HFFc6 (cell line): ENCODE data around the gene RTP3. TPM values are rescaled to one million over a fixed set of nuclear protein-coding genes. Genes with fewer than 3 reads are reported as not detected.
A peak's percentile ranks its signal among the peaks of the same experiment; 100 is the strongest.

Experiments
- DNase-seq: peaks from one replicate; pipeline ENCODE4 v3.0.0-alpha.2; 2018
- H3K27ac Mint-ChIP-seq: 2 replicates; pipeline ENCODE4 v1.8.0; 2020; ENCODE audit warnings: mild to moderate bottlenecking, mixed read lengths
- H3K27me3 Mint-ChIP-seq: 2 replicates; pipeline ENCODE4 v1.8.0; 2021; ENCODE audit warnings: mild to moderate bottlenecking, moderate library complexity, mixed read lengths; ENCODE audit not compliant: insufficient read depth
- H3K36me3 Mint-ChIP-seq: 2 replicates; pipeline ENCODE4 v1.8.0; 2021; ENCODE audit warnings: low read depth, mixed read lengths
- H3K4me1 Mint-ChIP-seq: 2 replicates; pipeline ENCODE4 v1.8.0; 2020; ENCODE audit warnings: low read depth, mixed read lengths
- H3K4me3 Mint-ChIP-seq: 2 replicates; pipeline ENCODE4 v1.8.0; 2020; ENCODE audit warnings: mild to moderate bottlenecking, moderate library complexity, mixed read lengths
- H3K9me3 Mint-ChIP-seq: 2 replicates; pipeline ENCODE4 v1.8.0; 2020; ENCODE audit warnings: mild to moderate bottlenecking, mixed read lengths
- CTCF ChIP-seq: fragments of 200-600 bp; sonication (generic); IDR thresholded peaks from 2 replicates; pipeline ENCODE4 v1.5.0; 2021; ENCODE audit warnings: antibody characterized with exemption, mild to moderate bottlenecking
- total RNA-seq, 6 experiments: library from RNA; stranded (reverse); fragmentation: NEBNext Ultra II Directional; extraction: Animal tissue kit (Norgen Biotek cat#: 25700); gene quantifications; 2 replicates in 1 of 6; 3 replicates in 5 of 6; pipeline ENCODE4 v1.2.3, GENCODE V29; 2021

The RTP3 gene
- total RNA-seq, 6 experiments from 2014 or later: not detected

- no peak overlapping the region for H3K27ac Mint-ChIP-seq
- no peaks in the 10 kb centered on the region for H3K9me3 Mint-ChIP-seq
- H3K36me3 Mint-ChIP-seq: no peaks in the 10 kb centered on the region
- H3K27me3 Mint-ChIP-seq: peaks cover 33% of the 10 kb centered on the region
- TF ChIP-seq CTCF: no peak
- peaks cover 1% of the 10 kb centered on the region; the same call in 1 of the 2 replicates for H3K4me1 Mint-ChIP-seq
- no peak overlapping the region for H3K4me3 Mint-ChIP-seq
- no peak for DNase-seq
Measured at GRCh38 chr3:46454606-46455005, 43.2 kb upstream of the RTP3 start.

GRCh38 chr3:46455231-46456115, 42.3 kb upstream of the RTP3 start:
- TF ChIP-seq CTCF: no peak
- peaks cover 32% of the 10 kb centered on the region for H3K27me3 Mint-ChIP-seq
- no peak for DNase-seq
- H3K4me3 Mint-ChIP-seq: no peak overlapping the region
- no peak overlapping the region for H3K27ac Mint-ChIP-seq
- H3K9me3 Mint-ChIP-seq: peaks cover 2% of the 10 kb centered on the region; the same call in 1 of the 2 replicates
- H3K4me1 Mint-ChIP-seq: peaks cover 10% of the 10 kb centered on the region; the same call in 1 of the 2 replicates
- H3K36me3 Mint-ChIP-seq: peaks cover 4% of the 10 kb centered on the region

- Mint-ChIP-seq H3K4me1 (peaks cover 10% of the 10 kb centered on the region; the same call in 1 of the 2 replicates), H3K4me3 (no peak overlapping the region), H3K27me3 (peaks cover 32% of the 10 kb centered on the region), H3K9me3 (peaks cover 7% of the 10 kb centered on the region; the same call in 1 of the 2 replicates), H3K36me3 (peaks cover 9% of the 10 kb centered on the region), H3K27ac (no peak overlapping the region)
- TF ChIP-seq CTCF: no peak
- no peak for DNase-seq
Measured at GRCh38 chr3:46456118-46456517, 41.7 kb upstream of the RTP3 start.

GRCh38 chr3:46460051-46460450, 37.7 kb upstream of the RTP3 start:
- TF ChIP-seq CTCF: no peak
- Mint-ChIP-seq H3K4me3 (no peak overlapping the region; the same call in 1 of the 2 replicates), H3K36me3 (peaks cover 9% of the 10 kb centered on the region), H3K9me3 (peaks cover 7% of the 10 kb centered on the region; the same call in 1 of the 2 replicates), H3K27ac (no peak overlapping the region), H3K27me3 (peaks cover 41% of the 10 kb centered on the region), H3K4me1 (peaks cover 27% of the 10 kb centered on the region)
- peak; percentile 21 for DNase-seq

- H3K36me3 Mint-ChIP-seq: peaks cover 9% of the 10 kb centered on the region
- H3K4me1 Mint-ChIP-seq: peaks cover 27% of the 10 kb centered on the region
- peaks cover 37% of the 10 kb centered on the region for H3K27me3 Mint-ChIP-seq
- peak; percentile 63 for DNase-seq
- peak overlapping the region; percentile 50; the same call in 1 of the 2 replicates for H3K27ac Mint-ChIP-seq
- peak; percentile 65 for TF ChIP-seq CTCF
- H3K9me3 Mint-ChIP-seq: peaks cover 7% of the 10 kb centered on the region; the same call in 1 of the 2 replicates
- no peak overlapping the region for H3K4me3 Mint-ChIP-seq
Measured at GRCh38 chr3:46462111-46462510, 35.7 kb upstream of the RTP3 start.
